AG10803 (cell line): Measurements from ENCODE around the gene CNP.

Experiments
- DNase-seq: peaks from one replicate; pipeline ENCODE4 v3.0.0; 2010; ENCODE audit warnings: low read depth
- H3K4me3 ChIP-seq: 2 replicates; pipeline ENCODE4 v1.5.1; 2011; ENCODE audit warnings: mild to moderate bottlenecking, low read length, control low read depth
- CTCF ChIP-seq: conservative IDR thresholded peaks from 2 replicates; pipeline ENCODE4 v1.5.1; 2011; ENCODE audit warnings: mild to moderate bottlenecking, low read length, control low read depth, inconsistent platforms

CNP gene

GRCh38 chr17:41966463-41967140 lies at the start of gene CNP:
Gene CNP, plus strand, starts transcription at chr17:41966795. Its CDS starts 90 bp downstream, at chr17:41966885.
- DNase-seq = peak; percentile 92
- peak within 1 kb of the TSS; percentile 85 for H3K4me3 ChIP-seq
- no peak for TF ChIP-seq CTCF

DNA sequence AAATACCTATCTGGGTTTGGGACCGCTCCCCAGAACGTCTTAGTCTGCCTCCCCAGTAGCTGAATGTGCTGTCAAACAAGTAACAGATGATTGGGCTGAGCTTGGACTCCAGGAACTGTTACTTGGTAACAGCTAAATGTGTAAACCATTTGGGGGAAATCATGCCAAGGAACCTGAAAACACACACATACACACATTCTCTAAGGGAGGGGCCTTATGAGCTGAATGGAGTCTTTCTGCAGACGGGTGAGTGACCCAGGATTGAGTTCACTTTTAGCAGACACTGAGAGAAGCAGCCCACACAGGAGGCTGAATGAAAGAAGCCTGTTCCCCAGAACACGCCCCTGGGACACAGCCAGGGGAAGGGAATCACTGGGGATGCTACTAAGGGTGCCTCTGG lies 49.4 kb upstream of the CNP start:
- TF ChIP-seq CTCF = no peak
- peak overlapping the region; percentile 97 for H3K4me3 ChIP-seq
- peak; percentile 87 for DNase-seq

DNA sequence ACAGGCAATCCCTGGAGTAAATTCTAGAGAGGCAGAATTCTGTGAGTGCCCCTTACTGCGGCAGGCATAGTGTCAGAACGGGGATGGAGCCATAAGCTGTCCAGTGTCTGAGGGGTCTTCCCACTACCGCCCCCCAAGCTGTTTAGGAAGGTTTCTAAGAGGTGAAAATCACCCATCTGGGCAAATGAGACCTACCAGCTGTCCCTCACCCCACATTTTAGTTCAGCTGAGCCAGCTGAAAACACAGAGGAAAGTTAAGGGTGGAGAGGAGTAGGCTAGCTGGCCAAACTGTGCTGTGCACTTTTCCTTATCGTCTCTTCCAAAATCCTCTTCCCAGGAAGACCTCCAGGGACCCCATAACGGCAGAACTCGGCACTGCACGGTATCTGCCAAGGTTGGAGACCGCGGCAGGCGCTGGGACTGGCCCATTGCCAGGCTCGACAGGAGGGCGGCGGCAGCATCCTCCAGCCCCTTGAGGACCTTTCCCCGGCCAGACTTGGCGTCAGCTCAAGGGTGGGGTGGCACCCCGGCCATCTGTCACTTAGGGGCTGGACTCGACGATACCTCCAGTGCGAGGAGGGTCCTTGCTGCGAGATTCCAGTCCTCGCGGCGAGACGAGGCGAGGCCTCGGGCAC lies 48.8 kb upstream of the CNP start:
- no peak for TF ChIP-seq CTCF
- DNase-seq = no peak
- H3K4me3 ChIP-seq = peak overlapping the region; percentile 97

GRCh38 chr17:41918314-41919164 lies 48.1 kb upstream of the CNP start, which contains the start of gene ACLY:
Gene ACLY, minus strand, starts transcription at chr17:41918951. Its CDS starts 5,078 bp downstream, at chr17:41913873.
- H3K4me3 ChIP-seq = peak within 1 kb of the TSS; percentile 97
- peak; percentile 95 for DNase-seq
- no peak for TF ChIP-seq CTCF

DNA sequence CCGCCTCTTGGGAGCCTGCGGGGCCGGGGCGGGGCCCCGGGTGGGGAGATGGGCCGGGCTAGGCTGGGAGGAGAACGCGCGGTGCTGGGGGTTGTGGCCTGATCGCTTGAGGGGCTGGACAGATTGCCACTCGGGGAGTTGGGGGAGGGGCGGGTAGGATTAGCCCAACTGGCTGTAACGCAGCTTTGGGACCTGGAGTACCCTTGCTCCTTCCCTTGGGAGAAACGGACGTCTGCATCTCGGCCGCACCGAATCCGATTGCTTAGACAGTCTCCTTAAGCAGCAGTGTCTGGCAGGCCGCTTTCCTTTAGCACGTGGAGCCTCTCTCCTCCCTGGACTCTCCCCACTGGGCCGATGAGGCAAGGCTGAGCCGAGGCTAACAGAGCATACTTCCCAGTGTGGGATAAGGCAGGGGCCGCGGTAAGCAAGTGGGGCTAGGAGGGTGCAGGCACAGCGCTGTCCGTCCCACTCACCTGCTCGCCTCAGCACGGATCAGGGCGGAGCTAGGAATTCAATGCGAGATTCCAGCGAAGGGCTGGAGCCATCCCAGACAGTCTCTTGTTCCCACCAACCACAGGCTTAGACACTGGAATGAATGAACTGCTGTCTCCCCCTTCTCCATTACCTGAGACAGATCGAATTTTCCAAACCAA lies 47.3 kb upstream of the CNP start:
- TF ChIP-seq CTCF = no peak
- peak overlapping the region; percentile 58 for H3K4me3 ChIP-seq

DNA sequence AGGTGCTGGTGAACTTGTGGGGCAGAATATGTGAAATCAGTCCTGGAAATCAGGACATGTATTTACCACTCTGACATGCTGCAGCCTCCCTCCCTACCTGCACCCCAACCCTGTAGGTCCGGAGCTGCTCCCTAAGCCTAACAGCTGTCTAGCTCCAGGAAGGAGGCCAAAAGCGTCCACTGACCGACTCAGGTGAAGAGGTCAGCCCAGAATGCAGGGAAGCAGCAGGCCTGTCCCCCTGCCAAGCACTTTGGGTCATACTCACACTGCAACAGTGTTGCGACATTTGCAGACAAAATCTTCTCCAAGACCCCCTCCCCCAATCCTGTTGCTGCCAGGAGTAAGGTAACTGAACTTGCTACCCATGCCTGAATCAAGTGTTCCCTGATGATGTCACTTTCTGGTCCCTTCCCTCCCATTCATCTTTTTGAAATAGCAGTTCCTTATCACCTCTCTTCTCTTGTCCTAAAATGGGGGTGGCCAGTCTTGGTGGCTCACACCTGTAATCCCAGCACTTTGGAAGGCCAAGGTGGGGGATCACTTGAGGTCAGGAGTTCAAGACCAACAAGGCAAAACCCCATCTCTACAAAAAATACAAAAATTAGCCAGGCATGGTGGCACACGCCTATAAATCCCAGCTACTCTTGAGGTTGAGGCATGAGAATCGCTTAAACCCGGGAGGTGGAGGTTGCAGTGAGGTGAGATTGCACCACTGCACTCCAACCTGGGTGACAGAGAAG lies 46.6 kb upstream of the CNP start:
- peak; percentile 42 for DNase-seq
- TF ChIP-seq CTCF = no peak
- no peak overlapping the region for H3K4me3 ChIP-seq

More for the DNA sequence above, 47.3 kb upstream of the CNP start:
- no peak for DNase-seq
